SU-DHL-6 (cell line): ENCODE measurements around the gene LOXL1.

ENCODE experiments used
- H2AFZ ChIP-seq: fragments of 200-600 bp; sonication (generic); 2 replicates; pipeline ENCODE4 v1.6.1; 2014; ENCODE audit warnings: low read depth, mild to moderate bottlenecking, moderate library complexity, mixed read lengths, antibody characterized with exemption, low read length; ENCODE audit not compliant: severe bottlenecking
- H3F3A ChIP-seq: fragments of 200-600 bp; shearing (Covaris generic); 2 replicates; pipeline ENCODE4 v1.6.0; 2016; ENCODE audit warnings: antibody characterized with exemption, mild to moderate bottlenecking; ENCODE audit not compliant: insufficient read depth
- H3K27ac ChIP-seq: fragments of 200-600 bp; sonication (generic); 2 replicates; pipeline ENCODE4 v1.5.1; 2016; ENCODE audit warnings: low read depth, mild to moderate bottlenecking, low read length, moderate library complexity, mixed read lengths
- H3K27me3 ChIP-seq: fragments of 200-600 bp; sonication (generic), shearing (Covaris generic); 2 replicates; pipeline ENCODE4 v1.6.0; 2014; ENCODE audit warnings: mild to moderate bottlenecking, low read length
- H3K36me3 ChIP-seq: fragments of 200-600 bp; sonication (generic); 2 replicates; pipeline ENCODE4 v1.6.1; 2014; ENCODE audit warnings: mild to moderate bottlenecking, low read length, mixed read lengths
- H3K4me2 ChIP-seq: fragments of 300-600, 200-600 bp; shearing (Covaris generic), sonication (generic); 2 replicates; pipeline ENCODE4 v1.6.0; 2014; ENCODE audit warnings: low read length, low read depth, mild to moderate bottlenecking; ENCODE audit not compliant: poor library complexity, severe bottlenecking
- H3K4me3 ChIP-seq: fragments of 200-600 bp; sonication (generic); 2 replicates; pipeline ENCODE4 v1.5.1; 2014; ENCODE audit warnings: antibody characterized with exemption, low read length, mild to moderate bottlenecking, mixed read lengths; ENCODE audit not compliant: insufficient read depth, poor library complexity, severe bottlenecking
- H3K79me2 ChIP-seq: fragments of 200-600 bp; sonication (generic); 2 replicates; pipeline ENCODE4 v1.6.1; 2014; ENCODE audit warnings: mild to moderate bottlenecking, low read length, moderate library complexity; ENCODE audit not compliant: insufficient read depth
- H3K9ac ChIP-seq: fragments of 200-600 bp; sonication (generic); 2 replicates; pipeline ENCODE4 v1.7.0; 2014; ENCODE audit warnings: mild to moderate bottlenecking, low read length
- H3K9me2 ChIP-seq: fragments of 200-600 bp; sonication (generic); replicated peaks from 2 replicates; pipeline ENCODE4 v1.6.1; 2014; ENCODE audit warnings: low read length; ENCODE audit not compliant: insufficient read depth
- H3K9me3 ChIP-seq: fragments of 200-600 bp; sonication (generic); 2 replicates; pipeline ENCODE4 v1.6.1; 2014; ENCODE audit warnings: low read length, mixed read lengths; ENCODE audit not compliant: insufficient read depth
- H4K20me1 ChIP-seq: fragments of 200-600 bp; sonication (generic); 2 replicates; pipeline ENCODE4 v1.6.1; 2014; ENCODE audit warnings: low read depth, mild to moderate bottlenecking, antibody characterized with exemption, low read length, moderate library complexity, mixed read lengths
- CTCF ChIP-seq: fragments of 200-600 bp; sonication (generic); IDR thresholded peaks from one replicate; pipeline ENCODE4 v1.5.1; 2017; ENCODE audit warnings: antibody characterized with exemption, mild to moderate bottlenecking, low read length, moderate library complexity; ENCODE audit not compliant: insufficient read depth, poor library complexity, severe bottlenecking
- EZH2phosphoT487 ChIP-seq: fragments of 200-600 bp; sonication (generic), shearing (Covaris generic); conservative IDR thresholded peaks from 2 replicates; pipeline ENCODE4 v1.6.1; 2018; ENCODE audit warnings: mild to moderate bottlenecking, antibody characterized with exemption, low read length, moderate library complexity, mixed read lengths

The LOXL1 gene

GRCh38 chr15:73924171-73924921, 1.9 kb upstream of the LOXL1 start:
- Histone ChIP-seq H3K79me2 (no peaks in the 10 kb centered on the region), H3K27ac (no peak overlapping the region), H3K27me3 (no peaks in the 10 kb centered on the region), H4K20me1 (no peaks in the 10 kb centered on the region), H2AFZ (no peak overlapping the region), H3F3A (no peaks in the 10 kb centered on the region), H3K4me2 (no peak overlapping the region), H3K4me3 (no peak overlapping the region), H3K9me3 (no peaks in the 10 kb centered on the region), H3K9ac (no peak overlapping the region), H3K36me3 (no peaks in the 10 kb centered on the region), H3K9me2 (no peaks in the 10 kb centered on the region)
- TF ChIP-seq CTCF (no peak), EZH2phosphoT487 (no peak)

DNA sequence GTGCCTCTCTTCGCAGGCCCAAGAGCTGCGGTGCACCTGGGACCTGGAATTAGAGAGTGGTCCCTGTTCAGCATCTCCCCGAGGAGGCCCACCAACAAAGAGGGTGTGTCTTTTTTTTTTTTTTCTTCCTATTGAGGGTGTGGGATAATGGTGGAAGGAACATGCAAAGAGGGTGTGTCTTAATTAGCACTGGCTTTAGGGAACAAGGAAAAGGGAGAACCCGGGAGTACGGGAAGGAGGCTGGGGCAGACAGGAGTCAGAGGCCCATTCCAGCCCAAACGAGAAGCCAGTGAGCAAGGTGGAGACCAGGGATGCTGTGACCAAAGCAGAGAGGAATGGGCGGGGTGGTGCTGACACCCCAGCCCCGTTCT, 429 bp upstream of the LOXL1 start:
- Histone ChIP-seq H4K20me1 (no peaks in the 10 kb centered on the region), H3K4me2 (no peak overlapping the region), H3K9ac (no peak overlapping the region), H3K9me2 (no peaks in the 10 kb centered on the region), H3K4me3 (no peak overlapping the region), H3K27ac (no peak overlapping the region), H3K79me2 (no peaks in the 10 kb centered on the region), H2AFZ (no peak overlapping the region), H3F3A (no peaks in the 10 kb centered on the region), H3K27me3 (no peaks in the 10 kb centered on the region), H3K36me3 (no peaks in the 10 kb centered on the region), H3K9me3 (no peaks in the 10 kb centered on the region)
- TF ChIP-seq EZH2phosphoT487 (no peak), CTCF (no peak)

DNA sequence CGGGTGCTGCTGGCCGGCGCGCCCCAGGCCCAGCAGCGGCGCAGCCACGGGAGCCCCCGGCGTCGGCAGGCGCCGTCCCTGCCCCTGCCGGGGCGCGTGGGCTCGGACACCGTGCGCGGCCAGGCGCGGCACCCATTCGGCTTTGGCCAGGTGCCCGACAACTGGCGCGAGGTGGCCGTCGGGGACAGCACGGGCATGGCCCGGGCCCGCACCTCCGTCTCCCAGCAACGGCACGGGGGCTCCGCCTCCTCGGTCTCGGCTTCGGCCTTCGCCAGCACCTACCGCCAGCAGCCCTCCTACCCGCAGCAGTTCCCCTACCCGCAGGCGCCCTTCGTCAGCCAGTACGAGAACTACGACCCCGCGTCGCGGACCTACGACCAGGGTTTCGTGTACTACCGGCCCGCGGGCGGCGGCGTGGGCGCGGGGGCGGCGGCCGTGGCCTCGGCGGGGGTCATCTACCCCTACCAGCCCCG, 777 bp downstream of the LOXL1 start:
- Histone ChIP-seq H3K27me3 (no peaks in the 10 kb centered on the region), H3K36me3 (no peaks in the 10 kb centered on the region), H3K4me2 (no peak overlapping the region), H3K9me2 (no peaks in the 10 kb centered on the region), H2AFZ (no peak overlapping the region), H3K27ac (no peak overlapping the region), H3K4me3 (no peak overlapping the region), H3F3A (no peaks in the 10 kb centered on the region), H3K9me3 (no peaks in the 10 kb centered on the region), H4K20me1 (no peaks in the 10 kb centered on the region), H3K9ac (no peak overlapping the region), H3K79me2 (no peaks in the 10 kb centered on the region)
- TF ChIP-seq EZH2phosphoT487: no peak
- no peak for TF ChIP-seq CTCF
